CD4-positive, alpha-beta T cell treated with Interleukin-4 for 1 hour (primary cell): ENCODE measurements around the gene RHD.
"Not testable (repeated sequence)": the region's sequence is repeated elsewhere in the genome, so short reads cannot be mapped to it uniquely, and the experiment has no call there.

ENCODE experiments used
- DNase-seq, 2 donors: peaks; one replicate each; pipeline ENCODE4 v3.0.0-alpha.2; 2020 to 2022

The RHD gene

GRCh38 chr1:25360596-25361581 is 88.6 kb downstream of the RHD start:
- no peak for DNase-seq

GRCh38 chr1:25361901-25362300 is 89.6 kb downstream of the RHD start:
- DNase-seq, result no peak

- not testable (repeated sequence) for DNase-seq
Measured at GRCh38 chr1:25362634-25363559, 90.6 kb downstream of the RHD start.

- no peak for DNase-seq
Measured at GRCh38 chr1:25369241-25369640, 96.9 kb downstream of the RHD start.

GRCh38 chr1:25369691-25370271 is 97.5 kb downstream of the RHD start:
- not testable (repeated sequence) for DNase-seq

GRCh38 chr1:25371757-25372156 is 99.4 kb downstream of the RHD start:
- not testable (repeated sequence) for DNase-seq

- not testable (repeated sequence) for DNase-seq
Measured at GRCh38 chr1:25378367-25378766, 106.1 kb downstream of the RHD start.
